ENCODE data around the gene DYNLL1.

DNA sequence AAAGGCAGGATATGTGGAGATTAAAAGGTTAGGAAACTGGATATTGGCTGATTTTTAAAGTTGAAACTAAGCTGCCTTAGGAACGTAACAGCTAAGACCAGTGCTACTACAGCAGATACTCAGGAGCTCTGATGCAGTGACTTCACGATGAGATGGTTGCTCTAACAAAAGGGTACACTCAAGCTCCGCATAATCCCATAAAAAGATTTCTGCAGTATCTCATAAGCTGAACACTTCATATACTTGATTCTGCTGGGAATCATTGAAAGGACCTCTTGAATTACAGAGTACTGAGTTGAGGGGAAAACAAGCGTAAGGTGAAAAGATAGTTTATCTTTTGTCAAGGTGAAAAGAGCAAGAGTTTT, 41.9 kb downstream of the DYNLL1 start:
- TF ChIP-seq, protein P1, sequence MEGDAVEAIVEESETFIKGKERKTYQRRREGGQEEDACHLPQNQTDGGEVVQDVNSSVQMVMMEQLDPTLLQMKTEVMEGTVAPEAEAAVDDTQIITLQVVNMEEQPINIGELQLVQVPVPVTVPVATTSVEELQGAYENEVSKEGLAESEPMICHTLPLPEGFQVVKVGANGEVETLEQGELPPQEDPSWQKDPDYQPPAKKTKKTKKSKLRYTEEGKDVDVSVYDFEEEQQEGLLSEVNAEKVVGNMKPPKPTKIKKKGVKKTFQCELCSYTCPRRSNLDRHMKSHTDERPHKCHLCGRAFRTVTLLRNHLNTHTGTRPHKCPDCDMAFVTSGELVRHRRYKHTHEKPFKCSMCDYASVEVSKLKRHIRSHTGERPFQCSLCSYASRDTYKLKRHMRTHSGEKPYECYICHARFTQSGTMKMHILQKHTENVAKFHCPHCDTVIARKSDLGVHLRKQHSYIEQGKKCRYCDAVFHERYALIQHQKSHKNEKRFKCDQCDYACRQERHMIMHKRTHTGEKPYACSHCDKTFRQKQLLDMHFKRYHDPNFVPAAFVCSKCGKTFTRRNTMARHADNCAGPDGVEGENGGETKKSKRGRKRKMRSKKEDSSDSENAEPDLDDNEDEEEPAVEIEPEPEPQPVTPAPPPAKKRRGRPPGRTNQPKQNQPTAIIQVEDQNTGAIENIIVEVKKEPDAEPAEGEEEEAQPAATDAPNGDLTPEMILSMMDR (IDR thresholded peaks at IDR 0.05; ENCODE audit: low read depth, low read length): no peak
- no peak for TF ChIP-seq EZH2phosphoT487 (IDR thresholded peaks at IDR 0.05; ENCODE audit: low read depth)
